Hepatocyte (in vitro differentiated cells): ENCODE measurements around the gene CSMD2.

Source experiments
- EZH2 ChIP-seq: fragments of 200-600 bp; sonication (generic); IDR thresholded peaks from 2 replicates; pipeline ENCODE4 v1.6.1; 2016; ENCODE audit warnings: antibody characterized with exemption, mild to moderate bottlenecking, borderline replicate concordance
- EZH2phosphoT487 ChIP-seq: fragments of 200-600 bp; sonication (generic); IDR thresholded peaks from one replicate; pipeline ENCODE4 v1.6.1; 2018; ENCODE audit warnings: antibody characterized with exemption, mild to moderate bottlenecking, low read depth, moderate library complexity; ENCODE audit not compliant: unreplicated experiment, severe bottlenecking
- TF ChIP-seq, protein P1 (sequence below): fragments of 200-600 bp; sonication (generic); IDR thresholded peaks from 2 replicates; pipeline ENCODE4 v1.5.1; 2016; ENCODE audit warnings: antibody characterized with exemption, mild to moderate bottlenecking; ENCODE audit not compliant: poor library complexity

DNA sequence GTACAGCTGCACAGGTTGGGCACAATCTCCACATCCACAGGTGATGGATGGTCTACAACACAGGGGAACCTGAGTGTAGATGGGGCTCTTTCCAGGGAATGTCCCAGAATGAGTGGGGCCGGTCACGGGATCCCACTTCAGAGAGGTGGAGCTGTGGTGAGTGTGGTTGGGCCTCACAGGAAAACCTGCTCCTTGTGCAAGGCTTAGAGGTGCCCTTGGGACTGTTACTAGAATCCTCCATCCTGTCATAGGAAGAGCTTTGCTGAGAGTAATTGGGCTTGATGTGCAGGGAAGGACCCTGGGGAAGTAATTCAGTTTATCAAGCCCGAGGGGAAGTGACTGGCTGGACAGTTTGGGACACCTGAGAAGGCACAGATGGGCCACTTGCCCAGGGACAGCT, 554.6 kb downstream of the CSMD2 start:
- TF ChIP-seq, protein P1, sequence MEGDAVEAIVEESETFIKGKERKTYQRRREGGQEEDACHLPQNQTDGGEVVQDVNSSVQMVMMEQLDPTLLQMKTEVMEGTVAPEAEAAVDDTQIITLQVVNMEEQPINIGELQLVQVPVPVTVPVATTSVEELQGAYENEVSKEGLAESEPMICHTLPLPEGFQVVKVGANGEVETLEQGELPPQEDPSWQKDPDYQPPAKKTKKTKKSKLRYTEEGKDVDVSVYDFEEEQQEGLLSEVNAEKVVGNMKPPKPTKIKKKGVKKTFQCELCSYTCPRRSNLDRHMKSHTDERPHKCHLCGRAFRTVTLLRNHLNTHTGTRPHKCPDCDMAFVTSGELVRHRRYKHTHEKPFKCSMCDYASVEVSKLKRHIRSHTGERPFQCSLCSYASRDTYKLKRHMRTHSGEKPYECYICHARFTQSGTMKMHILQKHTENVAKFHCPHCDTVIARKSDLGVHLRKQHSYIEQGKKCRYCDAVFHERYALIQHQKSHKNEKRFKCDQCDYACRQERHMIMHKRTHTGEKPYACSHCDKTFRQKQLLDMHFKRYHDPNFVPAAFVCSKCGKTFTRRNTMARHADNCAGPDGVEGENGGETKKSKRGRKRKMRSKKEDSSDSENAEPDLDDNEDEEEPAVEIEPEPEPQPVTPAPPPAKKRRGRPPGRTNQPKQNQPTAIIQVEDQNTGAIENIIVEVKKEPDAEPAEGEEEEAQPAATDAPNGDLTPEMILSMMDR, result no peak
- TF ChIP-seq EZH2phosphoT487 (no peak), EZH2 (no peak)
